GM19468 (cell line): ENCODE data around the gene SYNPO.

ENCODE experiments used
- ATAC-seq: cut with Tn5 transposase; IDR thresholded peaks from one replicate; pipeline ENCODE4 v1.9.1; 2021; ENCODE audit warnings: mild to moderate bottlenecking, moderate library complexity, moderate number of reproducible peaks; ENCODE audit not compliant: unreplicated experiment; ENCODE audit errors: extremely low read depth

The SYNPO gene

DNA sequence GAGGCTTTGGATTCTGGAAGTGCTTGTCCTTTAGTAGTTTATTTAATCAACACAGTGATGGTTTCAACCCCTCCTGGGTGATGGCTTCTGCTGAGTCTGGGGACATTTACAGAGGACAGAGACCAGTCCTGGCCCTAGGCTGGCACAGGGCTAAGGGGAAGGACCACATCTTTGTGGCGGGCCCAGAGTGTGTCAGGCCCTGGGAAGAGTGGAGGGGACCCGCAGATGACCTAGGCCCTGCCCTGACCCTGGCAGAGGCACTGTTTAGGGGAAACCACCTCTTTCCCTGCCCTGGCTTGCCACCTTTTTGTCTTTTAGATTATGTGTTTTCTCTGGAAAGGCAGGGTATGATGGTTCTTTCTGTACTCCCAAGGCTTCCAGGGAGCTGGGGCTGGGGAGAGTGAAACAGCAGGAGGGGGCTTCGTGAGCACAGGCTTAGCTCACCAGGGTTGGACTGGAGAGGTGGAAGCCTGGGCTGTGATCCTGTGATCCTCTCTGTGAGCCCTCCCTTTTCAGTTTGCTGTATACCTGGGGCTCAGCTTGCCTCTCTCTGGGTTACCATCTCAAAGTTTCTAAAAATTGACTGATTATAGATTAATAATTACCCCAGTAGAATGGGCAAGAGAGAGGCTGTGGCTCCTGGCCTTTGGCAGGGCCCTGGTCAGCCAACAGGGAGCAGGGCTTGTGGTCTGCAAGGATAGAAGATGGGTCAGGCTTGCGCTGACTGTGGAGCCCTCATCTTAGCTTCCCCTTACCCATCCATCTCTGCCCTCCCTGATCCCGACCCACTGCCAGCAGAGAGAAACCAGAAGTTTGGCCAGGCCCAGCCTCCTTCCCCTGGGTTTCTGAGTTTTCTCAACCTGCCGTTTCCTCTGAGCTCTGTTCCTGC lies 1.7 kb upstream of the SYNPO start:
- no peak for ATAC-seq

DNA sequence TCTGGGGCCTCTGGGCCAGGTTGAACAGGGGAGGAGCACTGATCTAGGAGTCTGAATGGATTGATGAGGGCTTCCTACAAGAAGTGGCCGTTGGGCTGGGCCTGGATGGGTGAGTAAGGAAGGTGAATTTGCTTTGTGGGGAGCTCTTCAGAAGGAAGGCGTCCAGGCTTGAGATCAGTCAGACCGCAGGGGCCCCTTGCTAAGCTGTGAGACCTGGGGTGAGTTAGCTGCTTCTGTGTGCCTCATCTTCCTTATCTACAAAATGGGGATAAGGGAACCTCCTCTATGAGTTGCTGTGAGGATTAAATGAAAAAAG lies 1.1 kb upstream of the SYNPO start:
- no peak for ATAC-seq

DNA sequence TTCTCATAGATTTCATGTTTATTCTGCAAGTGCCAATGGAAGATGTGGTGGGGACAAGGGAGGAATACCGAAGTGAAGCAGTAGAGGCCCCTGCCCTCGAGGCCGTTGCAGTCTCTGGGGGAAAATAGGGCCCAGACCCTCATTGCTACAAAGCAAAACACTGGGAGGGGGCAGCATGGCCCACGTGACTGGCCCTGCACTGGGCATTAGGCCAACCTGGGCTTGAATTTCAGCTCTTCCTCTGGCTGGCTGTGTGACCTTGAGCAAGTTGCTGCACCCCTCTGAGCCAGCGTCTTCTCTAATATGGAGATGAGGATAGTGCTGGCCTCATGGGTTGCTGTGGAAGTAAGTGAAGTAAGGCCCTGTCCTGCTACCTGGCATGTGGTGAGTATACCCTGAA lies 709 bp upstream of the SYNPO start:
- no peak for ATAC-seq

- ATAC-seq = no peak
Observed at GRCh38 chr5:150641006-150641570, 628 bp downstream of the SYNPO start.

DNA sequence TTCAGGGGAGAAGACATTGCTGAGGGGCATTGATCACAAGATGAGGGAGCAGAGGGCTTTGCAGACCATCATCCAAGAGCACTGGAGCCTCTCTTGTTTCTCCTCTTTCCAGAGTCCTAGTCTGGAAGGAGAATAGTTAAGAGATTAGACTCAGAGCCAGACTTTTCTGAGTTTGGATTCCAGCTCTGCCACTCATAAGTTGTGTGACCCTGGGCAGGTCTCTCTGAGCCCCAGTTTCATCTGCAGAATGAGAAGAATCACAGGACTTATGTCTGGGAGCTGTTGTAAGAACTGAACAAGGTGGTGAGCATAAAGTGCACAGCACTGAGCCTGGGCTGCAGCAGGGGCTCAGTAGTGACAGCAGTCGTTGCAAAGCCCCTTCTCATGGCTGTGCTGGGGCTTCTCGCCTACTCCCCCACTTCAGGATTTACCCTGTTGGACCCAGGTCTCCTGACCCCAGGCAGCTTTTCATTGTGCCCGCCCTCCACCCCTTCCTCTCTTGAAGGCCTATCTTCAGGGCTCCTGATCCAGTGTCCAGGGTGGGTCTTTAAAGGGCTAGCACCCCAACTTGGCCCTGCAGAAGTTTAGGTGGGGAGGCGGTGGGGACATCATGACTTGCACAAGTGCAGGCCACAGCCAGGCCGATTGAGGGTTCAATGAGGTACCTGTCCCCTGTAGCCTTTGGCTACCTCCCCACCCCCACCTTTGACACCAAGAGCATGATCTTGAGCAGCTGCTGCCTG lies 1.5 kb downstream of the SYNPO start:
- ATAC-seq = no peak

- no peak for ATAC-seq
Observed at GRCh38 chr5:150642567-150642927, 2.1 kb downstream of the SYNPO start.

DNA sequence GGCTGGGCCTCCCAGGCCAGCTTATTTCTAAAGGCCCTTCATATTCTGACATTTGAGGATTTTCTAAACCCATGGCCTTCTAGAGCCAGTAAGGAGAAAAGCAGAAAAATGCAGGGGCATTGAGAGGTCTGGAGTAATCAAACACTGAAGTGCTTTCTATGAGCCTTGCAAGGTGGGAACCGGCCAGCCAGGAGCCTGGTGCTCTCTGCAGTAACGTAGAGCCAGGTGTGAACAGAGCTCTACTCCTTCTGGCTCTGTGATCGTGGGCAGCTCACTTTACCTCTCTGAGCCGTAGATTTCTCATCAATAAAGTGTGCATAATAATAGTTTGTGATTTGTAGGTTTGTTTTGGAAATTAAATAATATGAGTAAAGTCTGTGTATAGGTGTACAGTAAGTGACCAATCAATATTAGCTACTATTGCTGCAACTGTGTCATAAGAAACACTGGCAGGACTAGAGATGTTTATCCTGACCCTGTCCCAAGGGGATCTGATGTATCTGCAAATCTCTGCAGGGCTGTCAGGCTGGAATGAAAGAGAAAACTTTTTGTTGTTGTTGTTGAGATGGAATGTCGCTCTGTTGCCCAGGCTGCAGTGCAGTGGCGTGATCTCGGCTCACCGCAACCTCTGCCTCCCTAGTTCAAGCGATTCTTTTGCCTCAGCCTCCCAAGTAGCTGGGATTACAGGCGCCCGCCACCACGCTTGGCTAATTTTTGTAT lies 2.7 kb downstream of the SYNPO start:
- ATAC-seq = no peak

GRCh38 chr5:150644058-150644457 lies 3.6 kb downstream of the SYNPO start:
- no peak for ATAC-seq

DNA sequence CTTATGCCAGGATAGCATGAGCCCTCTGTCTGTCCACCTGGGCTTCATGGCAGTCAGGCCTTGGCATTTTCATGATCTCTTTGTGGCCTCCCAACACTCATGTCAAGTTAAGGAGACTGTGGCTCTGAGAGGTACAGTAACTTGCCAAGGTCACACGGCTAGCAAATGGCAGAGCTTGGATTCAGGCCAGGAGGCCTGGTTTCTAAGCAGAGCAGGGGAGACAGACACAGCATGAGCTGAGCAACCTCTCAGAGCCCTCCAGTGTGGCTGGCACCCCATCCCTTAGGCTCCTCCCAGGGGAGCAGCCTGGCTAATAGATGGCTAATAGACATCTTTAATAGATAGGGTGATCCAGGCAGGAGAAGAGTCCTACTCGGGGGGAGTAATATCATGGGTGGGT lies 4.1 kb downstream of the SYNPO start:
- ATAC-seq = no peak

GRCh38 chr5:150645070-150645700 lies 4.7 kb downstream of the SYNPO start:
- no peak for ATAC-seq

DNA sequence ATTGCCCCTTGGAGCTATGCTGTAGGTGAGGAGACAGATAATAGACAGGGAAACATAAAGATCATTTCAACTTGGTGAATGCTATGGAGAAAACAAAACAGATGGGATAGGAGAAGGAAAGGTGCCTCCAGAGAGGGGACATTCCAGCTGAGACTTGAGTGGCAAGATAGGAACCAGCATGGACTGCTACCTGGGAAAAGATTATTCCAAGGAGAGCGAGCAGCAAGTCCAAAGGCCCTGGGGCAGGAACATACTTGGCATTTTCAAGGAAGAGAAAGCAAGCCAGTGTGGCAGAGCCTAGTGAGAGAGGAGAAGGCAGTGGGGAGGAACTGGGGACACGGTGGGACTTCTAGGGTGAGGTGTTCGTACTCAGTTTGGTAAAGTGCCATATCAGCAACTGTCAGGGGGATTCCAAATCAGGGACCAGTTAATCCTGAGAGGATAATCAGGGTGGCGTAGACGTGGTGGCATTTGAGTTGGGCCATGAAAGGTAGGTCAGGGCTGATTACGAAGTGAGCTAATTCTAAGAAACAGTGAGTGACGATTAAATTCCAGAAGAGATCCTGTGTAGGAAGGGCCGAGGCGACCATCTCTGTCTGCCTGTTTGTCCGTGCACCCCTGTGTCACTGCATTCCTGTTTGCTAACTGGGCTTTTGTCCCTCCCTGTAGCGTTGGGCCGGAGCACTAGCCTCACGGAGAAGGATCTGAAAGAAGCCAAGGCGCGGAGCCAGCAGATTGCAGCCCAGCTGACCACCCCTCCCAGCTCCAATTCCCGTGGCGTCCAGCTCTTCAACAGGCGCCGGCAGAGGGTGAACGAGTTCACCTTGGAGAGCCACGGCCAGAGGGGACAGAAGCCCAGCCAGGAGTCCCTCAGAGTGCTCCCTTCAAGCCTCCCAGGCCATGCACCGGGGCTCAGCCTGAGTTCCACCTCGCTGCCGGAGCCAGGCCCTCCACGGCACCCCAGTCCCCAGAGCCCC lies 7.1 kb downstream of the SYNPO start:
- ATAC-seq = no peak

DNA sequence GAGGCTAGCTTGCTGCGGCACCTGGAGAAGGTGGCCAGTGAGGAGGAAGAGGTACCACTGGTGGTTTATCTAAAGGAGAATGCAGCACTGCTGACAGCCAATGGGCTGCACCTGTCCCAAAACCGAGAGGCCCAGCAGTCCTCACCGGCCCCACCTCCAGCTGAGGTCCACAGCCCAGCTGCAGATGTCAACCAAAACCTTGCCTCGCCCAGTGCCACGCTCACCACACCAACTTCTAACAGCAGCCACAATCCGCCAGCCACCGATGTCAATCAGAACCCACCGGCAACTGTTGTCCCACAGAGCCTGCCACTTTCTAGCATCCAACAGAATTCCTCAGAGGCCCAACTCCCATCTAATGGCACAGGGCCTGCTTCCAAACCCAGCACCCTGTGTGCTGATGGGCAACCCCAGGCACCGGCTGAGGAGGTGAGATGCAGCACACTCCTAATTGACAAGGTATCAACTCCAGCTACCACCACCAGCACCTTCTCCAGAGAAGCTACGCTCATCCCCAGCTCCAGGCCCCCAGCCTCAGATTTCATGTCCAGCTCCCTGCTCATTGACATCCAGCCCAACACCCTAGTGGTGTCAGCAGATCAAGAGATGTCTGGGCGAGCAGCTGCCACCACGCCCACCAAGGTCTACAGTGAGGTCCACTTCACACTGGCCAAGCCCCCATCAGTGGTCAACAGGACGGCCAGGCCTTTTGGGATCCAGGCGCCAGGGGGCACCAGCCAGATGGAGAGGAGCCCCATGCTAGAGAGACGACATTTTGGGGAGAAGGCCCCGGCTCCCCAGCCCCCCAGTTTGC lies 8.0 kb downstream of the SYNPO start:
- no peak for ATAC-seq

GRCh38 chr5:150649108-150650020 lies 8.9 kb downstream of the SYNPO start:
- no peak for ATAC-seq

DNA sequence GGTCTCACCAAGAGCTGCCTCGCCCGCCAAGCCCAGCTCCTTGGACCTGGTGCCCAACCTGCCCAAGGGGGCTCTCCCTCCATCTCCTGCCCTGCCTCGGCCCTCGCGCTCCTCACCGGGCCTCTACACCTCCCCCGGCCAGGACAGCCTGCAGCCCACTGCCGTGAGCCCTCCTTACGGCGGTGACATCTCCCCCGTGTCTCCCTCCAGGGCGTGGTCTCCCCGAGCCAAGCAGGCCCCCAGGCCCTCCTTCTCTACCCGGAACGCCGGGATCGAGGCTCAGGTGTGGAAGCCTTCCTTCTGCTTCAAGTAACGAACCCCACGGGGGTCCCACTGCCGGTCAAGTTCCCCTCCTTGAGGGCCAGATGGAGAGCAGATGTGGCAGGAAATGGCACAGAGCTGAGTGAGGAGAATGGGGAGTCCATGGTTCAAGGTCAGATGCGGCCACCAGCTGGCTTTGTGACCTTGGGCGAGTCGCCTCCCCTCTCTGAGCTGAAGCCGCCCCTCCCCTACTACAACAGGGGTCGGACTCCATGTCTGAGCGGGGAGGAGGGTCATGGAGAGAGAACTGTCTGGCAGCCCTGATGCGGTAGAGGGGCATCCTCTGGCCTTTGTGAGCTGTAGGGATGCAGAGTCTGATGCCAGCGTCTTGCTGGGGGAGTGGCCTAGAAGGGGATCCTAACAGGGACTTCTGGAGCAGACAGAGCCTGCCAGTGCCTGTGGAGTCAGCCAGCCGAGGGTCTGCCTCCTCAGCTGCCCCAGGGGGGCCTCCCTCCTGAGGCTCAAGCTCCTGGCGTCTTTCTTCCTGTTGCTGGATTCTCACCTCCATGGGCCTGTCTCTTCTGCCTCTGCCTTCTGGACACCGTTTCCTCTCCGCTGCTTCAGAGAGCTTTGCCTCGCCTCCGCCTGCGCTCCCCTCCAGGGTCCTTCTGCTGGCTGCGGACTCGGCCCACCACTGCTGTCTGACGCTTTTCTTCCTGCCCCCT lies 9.9 kb downstream of the SYNPO start:
- ATAC-seq = no peak

DNA sequence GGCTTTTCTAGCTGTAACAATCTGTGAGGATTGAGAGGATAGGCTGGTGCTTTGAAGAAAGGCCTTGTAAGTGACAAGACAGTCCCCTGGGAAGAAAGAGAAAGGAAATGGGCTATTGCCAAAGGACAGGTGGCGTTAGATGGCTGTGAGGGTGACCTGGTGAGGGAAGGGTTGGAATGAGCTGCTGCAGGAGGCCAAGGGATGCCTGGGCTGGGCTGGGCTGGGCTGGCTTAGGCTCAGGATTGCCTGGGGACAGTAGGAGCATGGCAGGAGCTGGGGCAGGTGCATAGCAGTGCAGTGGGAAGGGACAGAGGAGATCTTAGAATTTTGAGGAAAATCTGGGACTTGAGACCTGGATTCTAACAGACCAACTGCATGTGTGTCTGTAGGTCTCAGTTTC lies 10.9 kb downstream of the SYNPO start:
- no peak for ATAC-seq

- no peak for ATAC-seq
Observed at GRCh38 chr5:150651924-150652671, 11.6 kb downstream of the SYNPO start.
